22Rv1 (cell line): Measurements from ENCODE around the gene ACACA.

Source experiments
- CTCF ChIP-seq: fragments of 450-650 bp; IDR thresholded peaks from 2 replicates; pipeline ENCODE4 v1.5.1; 2017; ENCODE audit warnings: mild to moderate bottlenecking
- ZFX ChIP-seq: fragments of 450-650 bp; IDR thresholded peaks from 2 replicates; pipeline ENCODE4 v1.6.1; 2017; ENCODE audit warnings: antibody characterized with exemption, borderline replicate concordance

- no peak for TF ChIP-seq CTCF
- TF ChIP-seq ZFX, result no peak
Measured at GRCh38 chr17:37213927-37214326, 192.7 kb downstream of the ACACA start.
